Stimulated activated naive CD8-positive, alpha-beta T cell treated with anti-CD3 and anti-CD28 coated beads, Interleukin-15, Interleukin-2, amounts not matched to agents 100 U/mL and 50 U/mL, for 24 hours (primary cell): Measurements from ENCODE around the gene CPE.
"Not testable (repeated sequence)": the region's sequence is repeated elsewhere in the genome, so short reads cannot be mapped to it uniquely, and the experiment has no call there.

Experiments
- ATAC-seq: fragments of 150-1000 bp; cut with Tn5 transposase; one replicate; pipeline ENCODE4 v1.10.0; 2021
- DNase-seq: peaks from one replicate; pipeline ENCODE4 v3.0.0; 2021

The CPE gene

DNA sequence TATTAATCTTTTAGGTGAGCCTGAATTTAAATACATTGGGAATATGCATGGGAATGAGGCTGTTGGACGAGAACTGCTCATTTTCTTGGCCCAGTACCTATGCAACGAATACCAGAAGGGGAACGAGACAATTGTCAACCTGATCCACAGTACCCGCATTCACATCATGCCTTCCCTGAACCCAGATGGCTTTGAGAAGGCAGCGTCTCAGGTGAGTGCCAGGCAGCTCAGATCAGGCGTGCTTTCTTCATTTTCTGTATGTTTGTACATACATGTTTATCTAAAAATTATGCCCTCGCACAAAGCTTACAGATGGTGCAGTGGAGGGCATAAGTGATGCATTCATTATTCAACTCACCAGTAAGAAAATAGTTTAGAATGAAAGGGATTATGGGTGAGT, 85.6 kb downstream of the CPE start:
- no peak for ATAC-seq
- no peak for DNase-seq

DNA sequence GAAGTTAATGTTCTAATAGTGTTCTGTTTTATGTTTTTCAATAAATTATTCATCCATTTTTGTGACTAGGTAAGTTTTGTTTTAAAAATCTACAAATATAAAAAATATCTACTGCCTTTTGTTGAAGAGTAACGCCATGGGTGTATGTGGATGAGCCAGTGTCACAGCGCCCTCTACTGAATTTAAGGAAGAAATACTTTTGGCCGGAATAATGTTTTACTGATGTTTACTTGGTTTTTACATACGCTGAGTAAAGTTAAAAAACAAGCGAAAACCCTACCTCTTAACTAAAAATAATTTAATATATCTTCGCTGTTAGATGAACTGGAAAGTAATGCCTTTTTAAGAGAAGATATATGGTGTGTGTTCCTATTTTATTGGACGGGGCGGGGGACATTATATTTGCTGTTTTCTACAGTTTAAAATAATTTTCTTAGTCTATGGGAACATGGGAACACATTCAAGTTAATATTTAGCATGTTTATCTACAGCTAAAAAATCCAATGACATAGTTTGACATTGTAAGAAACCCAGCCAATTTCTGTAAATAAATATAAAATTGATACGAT, 86.1 kb downstream of the CPE start:
- ATAC-seq: no peak

DNA sequence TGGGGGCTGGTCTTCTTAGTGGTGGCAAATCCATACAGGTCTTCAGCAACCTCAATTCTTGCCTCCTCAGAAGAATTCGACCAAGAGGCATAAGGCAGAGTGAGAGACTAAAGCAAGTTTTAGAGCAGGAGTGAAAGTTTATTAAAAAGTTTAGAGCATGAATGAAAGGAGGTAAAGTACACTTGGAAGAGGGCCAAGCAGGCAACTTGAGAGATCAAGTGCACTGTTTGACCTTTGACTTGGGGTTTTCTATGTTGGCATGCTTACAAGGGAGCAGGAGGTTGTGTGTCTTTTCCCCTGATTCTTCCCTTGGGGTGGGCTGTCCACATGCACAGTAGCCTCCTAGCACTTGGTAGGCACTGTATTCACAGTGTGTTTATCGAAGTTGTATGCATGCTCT, 91.2 kb downstream of the CPE start:
- ATAC-seq (no peak), DNase-seq (no peak)

More for the DNA sequence above, 86.1 kb downstream of the CPE start:
- DNase-seq: no peak

- no peak for ATAC-seq
- no peak for DNase-seq
These were observed 94.3 kb downstream of the CPE start for GRCh38 chr4:165472943-165473676.

DNA sequence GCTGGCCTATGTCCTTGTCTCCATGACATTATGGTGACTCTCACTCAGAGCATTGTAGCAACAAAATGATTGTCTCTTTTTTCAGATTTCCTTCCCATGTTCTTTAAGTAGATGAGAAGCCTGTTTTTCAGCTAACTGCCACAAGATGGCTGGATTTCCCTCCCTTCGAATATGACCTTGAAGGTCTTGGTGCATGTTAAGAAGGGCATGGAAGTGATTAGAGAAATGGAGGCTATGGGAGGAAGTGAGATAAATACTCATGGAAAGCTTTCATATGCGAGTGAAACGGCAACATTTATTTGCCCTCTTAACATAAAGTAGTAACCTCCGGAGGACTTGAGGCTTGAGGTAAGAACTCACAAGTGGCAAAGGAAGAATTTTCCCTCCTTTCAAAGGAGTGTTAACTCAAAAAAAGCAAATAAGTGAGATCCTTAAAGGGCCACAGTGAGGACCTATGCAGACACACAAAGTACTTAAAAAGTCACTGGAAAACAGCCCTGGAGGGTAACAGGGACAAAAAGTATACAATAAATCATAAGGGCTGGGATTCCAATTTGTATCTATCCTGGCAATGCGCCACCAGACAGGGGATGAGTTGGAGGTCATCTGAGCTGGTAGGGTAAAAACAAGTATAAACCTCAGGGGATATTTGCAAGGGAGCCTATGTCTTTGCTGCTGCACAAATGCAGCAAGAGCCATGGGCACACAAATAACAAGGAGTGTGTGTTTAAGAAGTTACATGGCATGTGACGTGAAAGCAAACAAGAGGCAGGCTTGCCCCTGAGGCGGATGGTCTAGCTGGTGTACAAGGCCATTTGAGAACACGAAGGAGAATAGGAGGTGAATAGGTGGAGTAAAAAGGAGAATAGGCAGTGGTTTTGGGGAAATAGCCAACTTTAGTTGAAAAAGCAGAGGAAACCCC, 96.2 kb downstream of the CPE start:
- no peak for DNase-seq
- ATAC-seq: no peak

DNA sequence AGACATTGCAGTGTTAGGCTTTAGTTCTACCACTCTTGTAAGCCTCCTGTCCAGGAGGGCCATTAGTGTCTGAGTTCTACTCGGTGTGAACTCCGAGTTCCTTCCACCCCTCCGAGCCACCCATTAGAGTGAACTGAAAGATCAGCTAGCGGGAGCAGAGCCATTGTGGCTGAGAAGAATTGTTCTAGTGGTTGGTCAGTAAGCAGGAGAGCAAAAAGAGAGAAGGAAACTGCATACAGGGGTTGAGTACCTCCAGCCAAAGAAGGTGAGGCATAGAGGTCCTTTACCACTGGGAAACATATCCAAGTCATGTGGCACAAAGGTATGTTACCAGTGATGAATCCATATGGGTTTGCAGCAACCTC, 96.9 kb downstream of the CPE start:
- ATAC-seq: no peak
- no peak for DNase-seq

GRCh38 chr4:165476214-165477098, 97.6 kb downstream of the CPE start:
- no peak for DNase-seq
- ATAC-seq: no peak

DNA sequence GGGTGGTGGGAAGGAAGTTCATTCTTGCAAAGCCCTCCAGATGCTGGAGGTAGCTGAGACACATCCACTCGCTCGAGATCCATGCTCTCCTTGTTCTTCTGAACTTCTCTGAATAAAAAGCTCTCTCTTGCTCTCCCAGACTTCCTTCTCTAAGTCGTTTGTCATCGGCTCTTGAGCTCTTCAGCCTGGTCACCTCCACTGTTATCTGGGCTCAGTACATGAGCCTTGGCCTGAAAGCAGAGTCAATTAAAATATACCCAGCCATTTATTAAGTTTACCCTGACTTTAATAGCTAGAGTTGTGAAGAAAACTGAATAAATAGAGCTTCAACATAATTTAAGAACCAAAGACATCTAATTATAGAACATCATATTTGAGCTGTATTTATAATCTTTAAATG, 99.0 kb downstream of the CPE start:
- ATAC-seq (no peak), DNase-seq (no peak)

DNA sequence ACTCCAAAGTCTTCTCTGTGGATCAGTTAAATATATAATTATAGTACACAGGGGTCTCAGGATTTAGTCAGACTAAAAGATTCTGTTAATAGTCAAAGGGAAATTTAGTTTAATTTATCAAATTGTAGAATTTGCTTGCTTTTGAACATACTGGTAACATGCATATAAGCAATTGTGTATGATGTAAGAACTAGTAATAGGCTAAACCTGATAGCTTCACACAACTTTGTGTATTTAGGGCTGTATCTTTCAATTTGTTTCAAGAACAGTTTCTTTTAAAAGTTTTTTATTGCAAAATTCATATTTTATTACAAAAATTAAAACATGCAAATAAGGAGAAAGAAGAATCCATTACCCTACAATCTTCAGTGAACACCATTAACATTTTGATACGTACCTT, 99.5 kb downstream of the CPE start:
- DNase-seq (no peak), ATAC-seq (no peak)

DNA sequence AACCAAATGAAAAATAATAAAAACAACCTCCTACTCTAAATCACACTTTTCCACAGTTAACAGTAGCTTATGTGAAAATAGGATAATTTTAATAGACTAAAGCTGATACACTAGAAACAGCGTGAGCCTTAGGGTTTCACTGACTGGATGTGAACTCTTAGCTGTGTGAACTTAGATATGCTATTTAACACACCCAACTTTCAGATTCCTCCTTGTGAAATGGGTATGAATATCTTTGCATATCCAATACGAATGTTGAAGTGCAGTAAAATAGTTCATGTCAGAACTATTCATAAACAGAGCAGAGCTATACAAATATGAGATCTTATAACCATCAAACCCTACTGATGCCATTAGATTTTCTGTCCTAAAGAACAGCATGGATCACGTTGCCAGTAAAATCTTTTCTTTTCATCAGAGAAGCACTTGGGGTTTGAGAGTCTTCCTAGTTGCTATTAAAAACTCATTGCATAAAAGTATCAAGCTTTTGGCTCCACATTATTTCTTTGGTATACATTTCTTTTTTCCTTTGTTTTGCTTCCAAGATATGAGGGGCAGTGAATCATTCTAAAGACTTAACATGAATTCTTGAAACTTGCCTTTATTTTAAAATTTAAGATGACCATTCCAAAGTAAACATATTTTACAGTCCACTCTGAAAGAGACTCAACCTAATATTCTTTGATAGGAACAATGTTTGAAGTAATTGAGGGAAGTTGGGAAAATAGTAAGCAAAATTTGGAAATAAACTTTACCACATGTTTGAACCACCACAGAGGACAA, 102.4 kb downstream of the CPE start:
- ATAC-seq (no peak), DNase-seq (no peak)

DNA sequence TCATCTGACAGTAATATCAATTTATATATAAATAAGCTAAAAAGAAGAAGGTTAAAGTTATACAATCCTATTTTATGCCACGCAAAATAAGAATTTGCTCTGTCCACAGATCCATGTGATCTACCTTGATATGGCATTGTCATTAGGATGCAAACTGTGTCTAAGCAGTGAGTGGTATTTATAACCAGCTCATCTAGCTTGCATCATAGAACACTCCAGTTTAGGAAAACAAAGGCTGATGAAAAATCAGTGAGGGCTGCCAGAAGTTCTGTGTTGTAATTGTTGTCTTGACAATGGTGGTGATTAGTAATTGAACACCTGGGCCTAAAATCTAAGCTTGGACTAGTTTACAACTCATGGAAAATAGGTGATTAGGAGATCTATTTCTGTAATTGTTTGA, 111.0 kb downstream of the CPE start:
- DNase-seq: no peak
- no peak for ATAC-seq

DNA sequence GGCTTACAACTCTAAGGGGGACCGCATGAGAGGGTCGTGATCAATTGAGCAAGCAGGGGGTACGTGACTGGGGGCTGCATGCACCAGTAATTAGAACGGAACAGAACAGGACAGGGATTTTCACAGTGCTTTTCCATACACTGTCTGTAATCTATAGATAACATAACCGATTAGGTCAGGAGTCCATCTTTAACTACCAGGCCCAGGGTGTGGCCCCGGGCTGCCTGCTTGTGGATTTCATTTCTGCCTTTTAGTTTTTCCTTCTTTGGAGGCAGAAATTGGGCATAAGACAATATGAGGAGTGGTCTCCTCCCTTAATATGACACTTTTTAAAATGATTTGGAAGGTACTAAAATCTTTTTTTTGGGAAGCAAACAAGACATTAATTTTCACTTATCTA, 113.8 kb downstream of the CPE start:
- ATAC-seq, DNase-seq: not testable (repeated sequence)

GRCh38 chr4:165493359-165493758, 114.6 kb downstream of the CPE start:
- peak; percentile 77 for DNase-seq
- peak; percentile 93 for ATAC-seq

DNA sequence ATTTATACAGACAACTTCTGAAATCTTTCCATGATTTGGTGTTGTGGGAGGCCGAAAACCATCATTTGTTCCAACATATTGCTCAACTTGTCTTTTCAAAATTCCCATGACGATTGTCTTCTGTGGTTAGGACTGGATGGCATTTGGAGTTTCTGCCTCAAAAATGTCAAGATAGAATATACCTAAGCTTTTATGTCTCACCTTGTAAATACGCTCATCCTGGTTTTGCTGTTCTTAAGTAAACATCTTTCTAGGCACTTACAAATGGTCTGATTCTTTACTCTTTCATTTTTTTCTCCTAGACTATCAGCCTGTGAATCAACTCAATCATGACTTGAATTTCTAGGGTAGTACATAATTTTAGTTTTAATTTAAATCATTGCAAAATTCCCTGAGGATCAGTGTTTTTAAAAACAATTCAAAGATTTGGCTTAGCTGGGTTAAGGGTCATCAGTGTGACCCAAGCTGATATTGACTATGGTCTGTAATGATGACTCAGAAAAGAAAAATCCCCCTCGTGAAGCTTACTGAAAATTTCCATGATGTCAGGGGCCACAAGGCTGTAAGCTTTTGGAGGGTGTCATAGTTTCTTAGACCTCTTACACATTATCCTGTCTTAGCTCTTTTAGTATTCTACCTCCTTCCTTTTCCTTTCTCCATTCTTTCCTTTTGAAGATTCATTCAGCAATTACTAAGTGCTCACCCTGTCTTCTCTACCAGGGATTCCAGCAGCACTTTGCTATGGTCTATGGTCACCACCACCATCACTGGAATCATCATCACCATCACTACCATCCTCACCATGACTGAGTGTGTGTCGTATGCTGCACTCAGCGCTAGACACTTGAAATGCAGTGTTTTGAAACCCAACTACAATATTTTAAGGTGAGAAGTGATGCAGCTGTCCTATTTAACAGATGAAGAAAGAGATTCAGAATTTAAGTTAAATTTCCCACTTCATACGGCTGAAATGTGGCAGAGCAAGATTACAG, 124.4 kb downstream of the CPE start:
- DNase-seq (no peak), ATAC-seq (peak; percentile 60)

DNA sequence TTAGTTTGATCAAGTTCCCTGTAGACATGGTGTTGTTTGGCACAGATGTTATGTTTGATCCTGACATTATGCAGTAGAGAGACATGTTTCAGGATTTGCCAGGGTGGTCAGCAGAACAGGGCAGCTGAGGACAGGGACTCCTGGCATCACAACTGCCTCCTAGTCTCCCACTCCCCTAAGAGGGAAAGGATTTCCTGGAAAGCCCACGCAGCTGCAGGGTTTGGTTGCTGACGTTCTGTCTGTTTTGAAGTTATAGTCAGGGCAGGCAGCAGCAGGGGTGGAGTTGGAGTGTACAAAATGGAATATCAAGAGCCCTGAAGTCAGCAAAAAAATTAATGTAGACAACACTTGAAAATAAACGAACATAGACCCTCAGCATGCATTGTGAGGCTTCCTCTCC, 125.4 kb downstream of the CPE start:
- ATAC-seq: no peak

DNA sequence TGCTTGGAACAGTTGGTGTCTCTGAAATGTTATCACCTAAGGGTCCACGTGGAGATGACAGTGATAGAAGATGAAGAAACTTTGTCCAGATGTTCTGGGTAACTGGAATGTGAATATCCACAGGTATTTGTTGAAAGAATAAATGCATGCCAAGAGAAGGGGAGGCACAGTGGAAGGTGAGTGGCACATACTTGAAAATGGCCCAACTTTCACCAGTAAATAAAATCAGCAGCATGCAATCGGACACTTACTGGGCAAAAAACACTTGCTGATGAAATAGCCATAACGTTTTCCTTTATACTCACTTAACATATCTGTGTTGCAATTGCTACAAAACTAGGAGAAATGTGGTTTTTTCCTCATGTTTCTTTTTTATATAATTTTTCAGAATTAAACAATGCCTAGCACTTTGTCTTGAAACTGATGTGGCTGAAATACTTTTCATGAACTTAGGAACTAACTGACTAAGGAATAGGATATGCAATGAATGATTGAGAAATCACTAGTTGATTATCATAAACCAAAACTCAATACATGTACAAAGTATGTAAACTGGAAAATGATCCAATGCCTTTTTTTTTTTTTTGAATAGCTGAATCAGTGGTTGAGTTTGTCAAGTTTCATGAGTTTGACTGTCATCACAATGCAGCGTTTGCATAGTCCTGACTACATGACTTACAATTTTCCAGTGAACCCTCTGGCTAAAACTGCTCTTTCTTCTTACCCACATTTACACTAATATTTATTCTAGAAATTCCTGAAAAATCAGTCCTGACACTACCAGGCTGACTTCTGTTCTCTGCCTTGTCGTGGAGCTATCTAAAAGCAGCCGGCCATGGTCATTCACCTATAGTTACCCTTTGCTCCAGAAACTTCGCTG, 127.4 kb downstream of the CPE start:
- no peak for DNase-seq

More for the DNA sequence above, 125.4 kb downstream of the CPE start:
- DNase-seq: no peak

GRCh38 chr4:165506849-165507248, 128.0 kb downstream of the CPE start:
- ATAC-seq: no peak

More for the DNA sequence above, 127.4 kb downstream of the CPE start:
- ATAC-seq: no peak

GRCh38 chr4:165507381-165507780, 128.6 kb downstream of the CPE start:
- DNase-seq (no peak), ATAC-seq (no peak)

More at GRCh38 chr4:165506849-165507248, 128.0 kb downstream of the CPE start:
- no peak for DNase-seq
